IMR-90 (cell line): ENCODE data around the gene BEAN1. TPM values are rescaled to one million over a fixed set of nuclear protein-coding genes. Genes with fewer than 3 reads are reported as not detected.

Experiments used
- ATAC-seq: fragments of 200-7000 bp; cut with Tn5 transposase; 2 replicates; pipeline ENCODE4 v1.9.1; 2020; ENCODE audit warnings: low read depth, mild to moderate bottlenecking, moderate library complexity
- BruUV-seq: library from RNA; stranded (reverse); fragments of 400-500 nt; replicated peaks from 2 replicates; lab custom pipeline; 2021; lab: Mats Ljungman, UMichigan
- CTCF ChIA-PET: fragments of 300-600 bp; formaldehyde crosslinking; extraction: SDS; loops from one replicate; lab custom pipeline; 2021; ENCODE audit warnings: antibody characterized with exemption; lab: Yijun Ruan, JAX
- POLR2A ChIA-PET: fragments of 300-600 bp; sonication (Branson Sonifier 250); formaldehyde crosslinking; loops from one replicate; lab custom pipeline; 2022; ENCODE audit warnings: antibody characterized with exemption; ENCODE audit not compliant: unreplicated experiment; lab: Charles Lee
- DNase-seq: peaks from one replicate; pipeline ENCODE4 v3.0.0; 2013
- H2AFZ ChIP-seq: replicated peaks from 2 replicates; pipeline ENCODE3; 2013; ENCODE audit warnings: low read length, mild to moderate bottlenecking; ENCODE audit not compliant: poor library complexity
- H2AK5ac ChIP-seq: 2 replicates; pipeline ENCODE4 v1.6.1; 2013; ENCODE audit warnings: low read depth, low read length, inconsistent platforms
- H2AK9ac ChIP-seq: replicated peaks from 2 replicates; pipeline ENCODE3; 2013; ENCODE audit warnings: mild to moderate bottlenecking, low read depth, low read length, moderate library complexity; ENCODE audit not compliant: poor library complexity
- H2BK120ac ChIP-seq: 2 replicates; pipeline ENCODE4 v1.6.1; 2013; ENCODE audit warnings: low read depth, low read length, inconsistent platforms
- H2BK15ac ChIP-seq: 3 replicates; pipeline ENCODE4 v1.6.1; 2013; ENCODE audit warnings: low read depth, low read length, inconsistent platforms
- H2BK20ac ChIP-seq: 2 replicates; pipeline ENCODE4 v1.6.1; 2013; ENCODE audit warnings: low read depth, mild to moderate bottlenecking, inconsistent platforms, low read length, moderate library complexity
- H2BK5ac ChIP-seq: 2 replicates; pipeline ENCODE4 v1.6.1; 2013; ENCODE audit warnings: mild to moderate bottlenecking, low read depth, low read length, inconsistent platforms; ENCODE audit not compliant: poor library complexity, severe bottlenecking
- H3K14ac ChIP-seq: replicated peaks from 2 replicates; pipeline ENCODE4 v1.6.1; 2013; ENCODE audit warnings: low read depth, low read length, inconsistent platforms
- H3K18ac ChIP-seq: 2 replicates; pipeline ENCODE4 v1.6.1; 2013; ENCODE audit warnings: low read depth, low read length, control low read depth
- H3K23ac ChIP-seq: 2 replicates; pipeline ENCODE4 v1.6.1; 2013; ENCODE audit warnings: low read depth, low read length, inconsistent platforms
- H3K27ac ChIP-seq: 2 replicates; pipeline ENCODE4 v1.5.1; 2013; ENCODE audit warnings: mild to moderate bottlenecking, control low read depth, low read length; ENCODE audit not compliant: insufficient read depth
- H3K27me3 ChIP-seq: 2 replicates; pipeline ENCODE4 v1.6.1; 2013; ENCODE audit warnings: low read length; ENCODE audit not compliant: control insufficient read depth, insufficient read depth
- H3K36me3 ChIP-seq: 2 replicates; pipeline ENCODE4 v1.6.1; 2013; ENCODE audit warnings: low read length, mixed read lengths; ENCODE audit not compliant: control insufficient read depth, insufficient read depth
- H3K4ac ChIP-seq: 2 replicates; pipeline ENCODE4 v1.6.1; 2013; ENCODE audit warnings: low read depth, low read length, inconsistent platforms
- H3K4me1 ChIP-seq: 2 replicates; pipeline ENCODE4 v1.6.1; 2013; ENCODE audit warnings: low read length, mixed read lengths; ENCODE audit not compliant: control insufficient read depth, insufficient read depth
- H3K4me2 ChIP-seq: 2 replicates; pipeline ENCODE4 v1.6.1; 2013; ENCODE audit warnings: low read depth, mild to moderate bottlenecking, control low read depth, low read length, moderate library complexity
- H3K4me3 ChIP-seq: 2 replicates; pipeline ENCODE4 v1.5.1; 2013; ENCODE audit warnings: low read depth, mild to moderate bottlenecking, control low read depth, low read length, moderate library complexity; ENCODE audit not compliant: insufficient read depth
- H3K56ac ChIP-seq: 2 replicates; pipeline ENCODE4 v1.6.1; 2013; ENCODE audit warnings: low read length, inconsistent platforms; ENCODE audit not compliant: insufficient read depth; ENCODE audit errors: extremely low read depth
- H3K79me1 ChIP-seq, 2 experiments: 2 replicates each; pipeline ENCODE4 v1.6.1; 2013; ENCODE audit warnings: low read length in 2 of 2, inconsistent platforms in 1 of 2, low read depth in 1 of 2
- H3K9ac ChIP-seq: 2 replicates; pipeline ENCODE4 v1.6.1; 2013; ENCODE audit warnings: low read depth, low read length, control low read depth
- H3K9me1 ChIP-seq: 2 replicates; pipeline ENCODE4 v1.6.1; 2013; ENCODE audit warnings: low read length, inconsistent platforms; ENCODE audit not compliant: insufficient read depth
- H3K9me3 ChIP-seq: 2 replicates; pipeline ENCODE4 v1.6.1; 2013; ENCODE audit warnings: low read length; ENCODE audit not compliant: control insufficient read depth, insufficient read depth
- H4K20me1 ChIP-seq: 2 replicates; pipeline ENCODE4 v1.6.1; 2013; ENCODE audit warnings: low read length, inconsistent platforms; ENCODE audit not compliant: insufficient read depth
- H4K5ac ChIP-seq: 2 replicates; pipeline ENCODE4 v1.6.1; 2013; ENCODE audit warnings: mild to moderate bottlenecking, low read depth, low read length, control low read depth
- H4K8ac ChIP-seq, 2 experiments: 2 replicates each; pipeline ENCODE4 v1.6.1; 2013; ENCODE audit warnings: low read depth in 2 of 2, low read length in 2 of 2, control low read depth in 1 of 2, inconsistent platforms in 1 of 2
- H4K91ac ChIP-seq: 2 replicates; pipeline ENCODE4 v1.6.1; 2013; ENCODE audit warnings: low read depth, low read length, inconsistent platforms; ENCODE audit not compliant: insufficient read depth
- NFE2L2 ChIP-seq: fragments of 150-350 bp; IDR thresholded peaks from 2 replicates; pipeline ENCODE4 v1.6.1; 2016; ENCODE audit warnings: low read depth, mild to moderate bottlenecking, low read length
- WGBS, 2 experiments: methylation state at CpG; one replicate each; pipeline versions ENCODE4 v1.1.5 to v1.1.7; 2013; ENCODE audit warnings: missing lambda C conversion rate in 2 of 2; ENCODE audit not compliant: insufficient read length in 1 of 2; ENCODE audit errors: extremely low coverage in 2 of 2; 5-methylcytosine and 5-hydroxymethylcytosine counted together
- dilution Hi-C: fragments of 300-500 bp; cut with HindIII; formaldehyde crosslinking; loops from one replicate; pipeline ENCODE4 v1.14.3; 2018; ENCODE audit warnings: low sequenced_read_pairs; ENCODE audit not compliant: unreplicated experiment
- in situ Hi-C: fragments of 300-500 bp; cut with MboI; formaldehyde crosslinking; loops from 3 replicates; pipeline ENCODE4 v1.14.3; 2019; ENCODE audit warnings: low sequenced_read_pairs, inconsistent platforms, mixed read lengths
- intact Hi-C: fragments of 100-400 bp; cut with micrococcal nuclease; formaldehyde crosslinking; loops from 2 replicates; pipeline ENCODE4 v1.10.0; 2022
- polyA plus RNA-seq, 3 experiments: library from polyadenylated mRNA; depleted of rRNA; stranded (reverse); fragments of >200 nt; gene quantifications; 2 replicates each; pipeline ENCODE4 v1.2.3, GENCODE V29; 2012; ENCODE audit warnings: low replicate concordance in 1 of 3
- total RNA-seq: library from RNA; depleted of rRNA; stranded (reverse); fragments of >200 nt; gene quantifications from 2 replicates; pipeline ENCODE4 v1.2.3, GENCODE V29; 2012

BEAN1 gene
- total and polyA plus RNA-seq, 2 of the 4 experiments (the other 2 are of a cell fraction) = not detected

DNA sequence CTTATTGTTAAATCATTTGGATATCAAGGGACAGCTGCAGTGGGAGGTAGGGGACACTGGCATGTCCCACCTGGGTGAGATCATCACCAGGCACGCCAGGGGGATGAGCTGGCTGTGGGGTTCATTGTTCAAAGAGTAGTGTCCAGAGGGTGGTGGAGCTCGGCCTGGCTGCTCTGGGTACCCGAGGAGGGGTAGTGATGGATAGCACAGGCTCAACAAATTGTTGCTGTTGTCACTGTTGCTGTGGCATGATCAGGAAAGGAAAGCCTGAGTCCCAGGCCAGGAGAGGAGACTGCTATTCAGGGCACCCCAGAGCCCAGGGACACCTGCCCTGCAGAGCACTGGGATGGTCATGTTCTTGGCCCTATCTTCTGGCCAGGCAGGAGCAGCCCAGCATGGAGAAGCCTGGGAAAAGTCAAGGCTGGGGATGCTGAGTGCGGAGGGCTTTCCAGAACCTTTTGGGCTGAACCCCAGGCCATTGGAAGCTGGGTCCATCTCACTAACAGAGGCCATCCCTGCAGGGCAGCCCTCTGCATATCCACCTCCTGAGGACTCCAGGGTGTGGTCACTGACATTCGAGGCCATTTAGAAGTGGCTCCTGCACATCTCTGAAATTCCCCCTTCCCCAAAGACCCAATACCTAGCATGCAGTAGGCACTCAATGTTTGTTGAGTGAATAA is 12.1 kb downstream of the BEAN1 start:
- Histone ChIP-seq H3K18ac (no peak overlapping the region), H3K27me3 (peaks cover 60% of the 10 kb centered on the region), H2AFZ (no peak overlapping the region), H4K8ac (no peak overlapping the region), H2AK5ac (no peak overlapping the region), H3K14ac (no peak overlapping the region), H3K4me3 (no peak overlapping the region), H3K4me2 (no peak overlapping the region), H2BK5ac (no peak overlapping the region), H2AK9ac (no peak overlapping the region), H3K79me1 (no peaks in the 10 kb centered on the region), H3K27ac (no peak overlapping the region), H3K36me3 (no peaks in the 10 kb centered on the region), H4K91ac (no peak overlapping the region), H3K56ac (no peak overlapping the region), H3K4me1 (no peaks in the 10 kb centered on the region), H3K9me3 (no peaks in the 10 kb centered on the region; the same call in 1 of the 2 replicates), H3K9me1 (no peaks in the 10 kb centered on the region), H3K4ac (no peak overlapping the region), H4K5ac (no peak overlapping the region), H2BK20ac (no peak overlapping the region), H2BK120ac (no peak overlapping the region), H4K20me1 (no peaks in the 10 kb centered on the region), H3K9ac (no peak overlapping the region), H3K23ac (no peak overlapping the region), H2BK15ac (no peak overlapping the region)
- TF ChIP-seq NFE2L2 = no peak
- intact Hi-C loops = no loop called here
- CTCF ChIA-PET = no interaction called here
- dilution Hi-C loops = no loop called here
- DNase-seq (no peak), ATAC-seq (no peak)
- in situ Hi-C loops = no loop called here
- 48% methylated on average over 3 of the region's 5 CpGs; no CpG with 5 or more reads in 1 of the 2 experiments for WGBS, 2 experiments
- POLR2A ChIA-PET = no interaction called here
- BruUV-seq = no TSS peak
